ENCODE measurements around the gene CYP39A1. TPM values are rescaled to one million over a fixed set of nuclear protein-coding genes. Genes with fewer than 3 reads are reported as not detected.

Gene CYP39A1
- total RNA-seq, 1 donor from 2014 or later: 5.4 TPM

DNA sequence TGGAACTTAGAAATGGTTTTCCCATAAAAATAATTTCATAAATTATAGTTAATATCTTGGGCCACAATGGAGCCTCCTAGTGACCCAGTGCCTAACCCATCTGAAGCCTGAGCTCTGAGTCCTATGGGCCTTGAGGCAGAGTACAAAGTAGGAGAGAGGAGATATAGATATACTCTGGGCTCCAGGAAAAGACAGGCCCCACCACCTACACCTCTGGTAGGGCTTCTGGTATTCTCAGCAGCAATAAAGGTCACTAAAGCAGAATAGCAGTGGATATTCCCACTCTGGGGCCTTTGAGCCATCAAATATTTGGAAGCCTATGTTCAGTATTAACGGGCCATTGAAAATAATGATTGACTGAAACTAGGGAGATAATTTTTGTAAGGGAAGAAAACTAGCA, 24.1 kb downstream of the CYP39A1 start:
- Histone ChIP-seq H3K9me3 (replicated peaks) (no peaks in the 10 kb centered on the region), H3K27me3 (ENCODE audit: low read depth) (no peaks in the 10 kb centered on the region), H3K36me3 (no peaks in the 10 kb centered on the region), H3K27ac (replicated peaks) (no peak overlapping the region), H3K4me3 (no peak overlapping the region), H3K4me1 (peaks cover 18% of the 10 kb centered on the region)
- TF ChIP-seq, protein P1, sequence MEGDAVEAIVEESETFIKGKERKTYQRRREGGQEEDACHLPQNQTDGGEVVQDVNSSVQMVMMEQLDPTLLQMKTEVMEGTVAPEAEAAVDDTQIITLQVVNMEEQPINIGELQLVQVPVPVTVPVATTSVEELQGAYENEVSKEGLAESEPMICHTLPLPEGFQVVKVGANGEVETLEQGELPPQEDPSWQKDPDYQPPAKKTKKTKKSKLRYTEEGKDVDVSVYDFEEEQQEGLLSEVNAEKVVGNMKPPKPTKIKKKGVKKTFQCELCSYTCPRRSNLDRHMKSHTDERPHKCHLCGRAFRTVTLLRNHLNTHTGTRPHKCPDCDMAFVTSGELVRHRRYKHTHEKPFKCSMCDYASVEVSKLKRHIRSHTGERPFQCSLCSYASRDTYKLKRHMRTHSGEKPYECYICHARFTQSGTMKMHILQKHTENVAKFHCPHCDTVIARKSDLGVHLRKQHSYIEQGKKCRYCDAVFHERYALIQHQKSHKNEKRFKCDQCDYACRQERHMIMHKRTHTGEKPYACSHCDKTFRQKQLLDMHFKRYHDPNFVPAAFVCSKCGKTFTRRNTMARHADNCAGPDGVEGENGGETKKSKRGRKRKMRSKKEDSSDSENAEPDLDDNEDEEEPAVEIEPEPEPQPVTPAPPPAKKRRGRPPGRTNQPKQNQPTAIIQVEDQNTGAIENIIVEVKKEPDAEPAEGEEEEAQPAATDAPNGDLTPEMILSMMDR (IDR thresholded peaks at IDR 0.05; ENCODE audit: borderline replicate concordance): no peak
- intact Hi-C loops (cut with micrococcal nuclease): loop anchor here (5.0 kb wide), 1 partner anchor 206 kb away; no protein-coding TSS in a partner anchor
- DNase-seq: no peak

DNA sequence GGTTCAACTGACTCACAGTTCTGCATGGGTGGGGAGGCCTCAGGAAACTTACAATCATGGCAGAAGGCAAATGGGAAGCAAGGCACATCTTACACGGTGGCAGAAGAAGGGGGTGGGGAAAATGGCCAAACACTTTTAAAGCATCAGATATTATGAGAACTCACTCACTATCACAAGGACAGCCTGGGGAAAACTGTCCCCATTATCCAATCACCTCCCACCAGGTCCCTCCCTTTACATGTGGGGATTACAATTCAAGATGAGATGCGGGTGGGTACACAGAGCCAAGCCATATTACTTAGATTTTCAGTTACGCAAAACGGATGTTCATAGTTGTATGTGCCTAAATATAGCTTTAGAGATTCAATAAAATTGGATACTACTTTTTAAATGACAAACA, 25.6 kb downstream of the CYP39A1 start:
- Histone ChIP-seq H3K4me3 (no peak overlapping the region), H3K27ac (replicated peaks) (no peak overlapping the region), H3K36me3 (no peaks in the 10 kb centered on the region), H3K4me1 (peaks cover 18% of the 10 kb centered on the region), H3K9me3 (replicated peaks) (no peaks in the 10 kb centered on the region), H3K27me3 (ENCODE audit: low read depth) (no peaks in the 10 kb centered on the region)
- TF ChIP-seq, protein P1 (IDR thresholded peaks at IDR 0.05; ENCODE audit: borderline replicate concordance): no peak
- DNase-seq: no peak
- intact Hi-C loops (cut with micrococcal nuclease): loop anchor here (5.0 kb wide), 1 partner anchor 205 kb away; no protein-coding TSS in a partner anchor

DNA sequence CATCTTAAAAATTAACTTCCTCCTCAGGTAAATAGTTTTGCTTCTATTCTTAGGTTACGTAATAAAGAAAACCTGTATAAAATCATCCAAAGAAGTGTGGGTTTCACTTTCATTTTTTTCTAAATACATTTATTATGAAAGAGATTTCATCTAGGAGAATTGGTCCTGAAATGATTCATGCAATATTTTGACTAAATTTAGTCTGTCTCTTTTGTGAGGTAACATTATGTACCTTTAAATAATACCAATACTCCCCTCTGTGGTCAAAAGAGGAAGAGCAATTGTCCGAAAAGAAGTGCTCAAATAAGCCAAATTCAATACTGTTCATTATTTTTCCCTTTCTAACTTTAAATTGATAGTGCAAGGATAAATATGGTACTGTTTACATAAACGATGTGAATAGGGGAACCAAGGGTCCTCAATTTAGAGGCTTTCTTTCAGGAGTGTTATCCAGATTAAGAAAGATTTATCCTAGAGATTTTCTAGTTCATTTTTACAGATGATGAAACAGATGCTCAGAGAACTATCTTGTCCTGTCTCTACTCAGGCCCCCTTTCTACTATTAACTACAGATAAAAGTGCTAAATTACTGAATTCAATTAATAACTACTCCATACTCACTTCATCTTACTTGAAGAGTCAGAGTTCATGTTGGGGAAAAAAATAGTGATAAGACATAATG, 26.2 kb downstream of the CYP39A1 start:
- Histone ChIP-seq H3K27ac (replicated peaks) (peak overlapping the region; percentile 1), H3K36me3 (peaks cover 3% of the 10 kb centered on the region), H3K4me1 (peaks cover 18% of the 10 kb centered on the region), H3K4me3 (no peak overlapping the region), H3K27me3 (ENCODE audit: low read depth) (no peaks in the 10 kb centered on the region), H3K9me3 (replicated peaks) (peaks cover 4% of the 10 kb centered on the region)
- intact Hi-C loops (cut with micrococcal nuclease): loop anchor here (5.0 kb wide), 1 partner anchor 204 kb away; no protein-coding TSS in a partner anchor
- DNase-seq: no peak
- TF ChIP-seq, protein P1 (IDR thresholded peaks at IDR 0.05; ENCODE audit: borderline replicate concordance): peak; percentile 75

DNA sequence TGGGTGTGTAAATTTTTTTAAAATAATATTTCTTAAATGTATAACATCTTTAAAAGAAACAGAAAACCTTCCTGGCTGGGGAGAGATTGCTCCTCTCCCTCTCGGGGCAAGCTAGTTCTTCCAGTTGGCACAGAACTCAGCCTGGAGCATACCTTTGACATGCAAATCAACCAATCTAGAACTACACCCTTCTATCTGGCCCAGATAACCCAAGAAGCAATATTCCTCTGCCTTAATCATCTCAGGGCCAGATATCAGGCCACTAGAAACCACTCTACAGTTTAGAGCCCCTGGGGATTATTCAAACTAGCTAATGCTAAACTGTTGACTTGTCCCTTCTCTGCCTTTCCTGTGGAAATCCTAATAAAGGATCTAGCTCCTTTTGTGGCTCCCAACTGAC, 33.9 kb downstream of the CYP39A1 start:
- H3K36me3 ChIP-seq: peaks cover 4% of the 10 kb centered on the region
- peaks cover 8% of the 10 kb centered on the region for H3K9me3 ChIP-seq (replicated peaks)
- H3K27ac ChIP-seq (replicated peaks): no peak overlapping the region
- TF ChIP-seq, protein P1 (IDR thresholded peaks at IDR 0.05; ENCODE audit: borderline replicate concordance): no peak
- intact Hi-C loops (cut with micrococcal nuclease): no loop called here
- no peak for DNase-seq
- no peak overlapping the region for H3K4me3 ChIP-seq
- H3K27me3 ChIP-seq (ENCODE audit: low read depth): no peaks in the 10 kb centered on the region
- no peaks in the 10 kb centered on the region for H3K4me1 ChIP-seq

DNA sequence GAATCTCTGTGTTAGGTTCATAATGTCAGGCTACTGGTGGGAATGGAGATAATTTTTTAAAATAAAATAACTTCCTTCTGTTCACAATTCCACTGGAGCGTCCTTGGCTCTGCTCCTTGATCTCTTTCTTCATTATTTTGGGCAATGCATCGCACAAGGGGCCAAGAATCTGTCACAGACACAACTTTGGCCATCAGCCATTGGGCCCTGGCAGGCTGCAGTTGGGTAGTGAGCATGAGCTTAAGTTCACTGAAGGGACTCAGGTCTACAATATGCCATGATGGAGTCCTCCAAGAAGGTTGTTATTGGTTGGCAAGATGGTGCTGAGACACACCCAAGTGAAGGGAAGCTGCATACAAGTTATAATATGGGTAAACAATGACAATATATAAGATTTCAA, 40.0 kb downstream of the CYP39A1 start:
- no peaks in the 10 kb centered on the region for H3K36me3 ChIP-seq
- peak overlapping the region; percentile 53 for H3K27ac ChIP-seq (replicated peaks)
- TF ChIP-seq, protein P1 (IDR thresholded peaks at IDR 0.05; ENCODE audit: borderline replicate concordance): no peak
- intact Hi-C loops (cut with micrococcal nuclease): no loop called here
- DNase-seq: peak; percentile 33
- H3K4me1 ChIP-seq: peaks cover 27% of the 10 kb centered on the region
- no peaks in the 10 kb centered on the region for H3K9me3 ChIP-seq (replicated peaks)
- no peak overlapping the region for H3K4me3 ChIP-seq
- no peaks in the 10 kb centered on the region for H3K27me3 ChIP-seq (ENCODE audit: low read depth)

All from left ventricle myocardium inferior (tissue), 1 donor.